ENCODE results near the gene EML1.

Gene EML1

GRCh38 chr14:99909513-99910064 lies 116.4 kb downstream of the EML1 start:
- DNase-seq, result no peak

DNA sequence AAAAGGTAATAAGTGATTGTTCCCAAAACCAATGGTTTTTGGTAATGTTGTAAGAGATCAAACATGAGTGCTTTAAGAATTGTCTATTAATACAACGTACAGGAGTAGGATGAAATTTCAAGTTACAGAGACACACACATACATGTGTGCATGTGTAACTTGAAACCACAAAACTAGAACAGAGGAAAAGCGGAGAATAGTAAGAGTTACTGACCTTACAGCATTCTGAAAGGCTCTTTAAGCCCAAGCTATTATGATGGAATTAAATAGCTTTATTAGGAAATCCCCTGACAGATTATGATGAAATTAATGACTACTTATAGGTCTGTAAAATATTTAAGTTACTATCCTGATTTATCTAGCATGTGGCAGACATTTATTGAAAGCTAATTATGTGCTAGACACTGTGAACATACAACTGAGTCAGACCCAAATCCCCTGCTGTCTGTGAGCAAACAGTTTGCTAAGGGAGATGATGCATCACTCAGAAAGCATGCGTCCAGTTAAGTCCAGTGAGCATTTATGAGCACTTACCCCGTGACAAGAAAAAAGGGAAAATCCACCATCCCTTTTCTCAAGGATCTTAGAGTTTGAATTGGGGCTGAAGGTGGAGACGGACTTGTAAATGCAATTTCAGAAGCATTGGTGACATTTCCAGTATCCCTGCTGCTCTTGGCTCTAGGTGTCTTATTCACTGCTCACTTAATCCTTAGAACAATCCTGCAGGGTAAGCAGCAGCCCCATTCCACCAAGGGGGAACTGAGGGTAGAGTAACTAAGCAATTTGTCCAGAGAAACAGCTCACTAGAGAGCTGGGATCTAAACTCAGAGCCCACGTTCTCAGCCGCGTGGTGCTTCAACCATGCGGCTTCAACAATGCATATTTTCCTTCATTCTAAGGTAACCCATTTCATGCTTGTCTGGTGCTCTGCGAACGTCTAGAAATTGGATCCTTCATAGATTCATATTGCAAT lies 117.4 kb downstream of the EML1 start:
- no peak for DNase-seq

DNA sequence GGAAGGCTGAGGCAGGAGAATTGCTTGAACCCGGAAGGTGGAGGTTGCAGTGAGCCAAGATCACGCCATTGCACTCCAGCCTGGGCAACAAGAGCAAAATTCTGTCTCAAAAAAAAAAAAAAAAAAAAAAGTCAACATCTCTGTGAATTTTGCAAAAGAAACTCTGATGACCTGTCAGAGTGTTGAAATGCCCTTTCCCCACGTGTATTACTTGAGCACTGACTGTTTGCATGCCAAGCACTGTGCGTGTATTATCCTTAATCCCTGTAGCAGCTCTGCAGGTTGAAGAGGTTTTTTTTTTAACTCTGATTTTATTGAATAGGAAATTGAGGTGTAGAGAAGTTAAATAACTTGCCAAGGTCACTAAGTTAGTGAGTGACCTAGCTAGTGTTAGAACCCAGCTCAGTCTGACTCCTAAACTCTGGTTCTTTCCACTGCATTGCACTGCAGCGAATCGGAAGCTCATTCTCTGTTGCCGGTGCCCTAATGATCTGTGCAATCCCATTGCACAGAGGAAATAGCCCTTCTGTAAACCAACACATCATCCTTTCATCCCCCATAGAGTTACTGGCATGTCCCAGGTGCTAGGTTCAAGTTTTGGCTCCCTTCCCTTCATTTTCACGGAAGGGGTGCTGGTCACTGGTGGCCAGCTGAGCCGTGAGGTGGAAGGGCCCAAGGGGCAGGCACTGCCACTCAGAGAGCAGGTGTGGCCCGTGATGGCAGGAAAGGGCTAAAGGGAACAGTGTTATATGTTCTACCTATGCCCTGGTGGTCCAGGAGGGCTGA lies 122.3 kb downstream of the EML1 start:
- DNase-seq, result no peak

- no peak for DNase-seq
Observed at GRCh38 chr14:99916091-99916383, 122.8 kb downstream of the EML1 start.

DNA sequence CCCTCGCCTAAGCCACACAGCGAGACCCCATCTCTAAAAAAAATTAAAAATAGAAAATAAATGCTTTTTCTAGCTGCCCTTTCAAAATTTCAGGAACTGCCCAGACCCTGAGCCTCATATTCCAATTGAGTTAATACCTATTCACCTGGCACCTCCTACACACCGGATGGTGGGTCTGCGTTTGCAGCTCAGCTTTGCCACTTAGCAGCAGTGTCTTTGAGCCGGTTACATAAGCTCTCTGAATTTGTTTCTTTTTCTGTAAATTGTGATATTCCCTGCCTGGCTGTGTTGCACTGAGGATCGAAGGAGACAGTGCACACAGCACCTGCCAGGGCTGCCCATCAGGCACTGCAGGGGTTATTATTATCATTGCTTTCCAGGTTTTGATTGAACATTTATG lies 125.6 kb downstream of the EML1 start:
- no peak for DNase-seq

DNA sequence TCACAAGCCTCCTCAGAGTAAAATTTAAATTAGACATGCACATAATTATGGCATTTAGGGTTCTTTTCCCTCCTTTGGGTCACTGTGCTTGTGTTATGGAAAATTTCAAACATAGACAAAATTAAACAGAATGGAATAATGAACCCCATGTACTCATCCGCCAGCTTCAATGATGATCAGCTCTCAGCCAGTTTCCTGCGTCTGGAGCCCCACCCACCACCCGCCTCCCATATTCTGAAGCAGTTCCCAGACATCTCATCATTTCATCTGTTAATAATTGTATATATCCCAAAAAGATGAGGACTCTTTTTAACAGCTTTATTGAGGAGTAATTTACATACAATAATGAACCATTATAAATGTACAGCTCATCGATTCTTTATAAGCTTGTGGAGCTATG lies 128.2 kb downstream of the EML1 start:
- DNase-seq, result no peak

DNA sequence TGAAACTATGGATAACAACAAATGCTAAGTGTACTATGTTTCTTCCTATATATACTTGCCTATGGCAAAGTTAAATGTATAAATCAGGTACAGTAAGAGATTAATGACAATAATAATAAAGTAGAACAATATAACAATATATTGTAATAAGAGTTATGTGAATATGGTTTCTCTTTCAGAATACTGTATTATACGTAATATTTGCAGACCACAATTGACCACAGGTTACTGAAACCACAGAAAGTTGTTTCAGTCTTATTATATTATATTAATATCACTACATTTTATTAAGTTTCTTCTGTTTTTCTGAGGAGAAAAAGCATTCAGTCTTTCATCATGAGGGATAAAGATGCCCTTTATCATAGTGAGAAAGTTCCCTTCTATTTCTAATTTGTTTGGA lies 131.2 kb downstream of the EML1 start:
- DNase-seq, result no peak

- no peak for DNase-seq
Observed at GRCh38 chr14:99925471-99925870, 132.3 kb downstream of the EML1 start.

DNA sequence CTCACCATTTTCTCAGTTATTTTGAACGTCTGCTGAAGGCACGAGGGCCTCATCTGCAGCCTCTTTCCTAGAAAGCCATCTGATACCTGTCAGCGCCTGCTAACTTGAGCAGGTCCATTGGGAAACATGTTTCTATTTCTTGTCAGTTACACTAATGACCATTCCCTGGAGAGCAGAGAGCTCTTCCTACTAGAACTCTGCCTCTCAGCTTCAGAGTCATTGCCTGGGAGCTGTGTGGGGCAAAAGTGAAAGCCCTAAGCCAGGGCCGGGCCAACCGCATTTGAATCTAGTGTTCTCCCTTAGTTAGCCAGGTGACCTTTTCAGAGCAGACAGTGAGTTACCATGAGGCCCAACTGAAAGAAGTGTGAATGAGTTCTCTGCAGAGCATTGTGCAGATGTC lies 135.8 kb downstream of the EML1 start:
- no peak for DNase-seq

DNA sequence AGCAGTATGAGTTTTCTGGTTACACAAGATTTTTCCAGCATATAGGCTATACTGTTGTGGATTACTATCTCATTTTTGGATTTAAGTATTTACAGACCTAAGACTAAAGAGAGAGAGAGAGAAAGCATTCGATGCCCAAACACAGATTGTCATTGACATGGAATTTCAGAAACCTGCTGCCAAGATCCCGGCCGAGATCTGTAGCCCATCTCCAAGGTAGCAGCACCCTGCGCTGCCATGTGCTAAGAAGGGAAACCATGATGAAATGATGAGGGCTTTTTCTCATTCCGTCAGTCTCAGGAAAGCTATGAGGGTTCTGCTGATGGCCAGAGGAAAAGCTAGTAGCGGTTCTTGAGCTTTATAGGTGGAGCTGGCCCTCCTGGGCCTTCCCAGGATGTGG lies 136.4 kb downstream of the EML1 start:
- DNase-seq, result no peak

DNA sequence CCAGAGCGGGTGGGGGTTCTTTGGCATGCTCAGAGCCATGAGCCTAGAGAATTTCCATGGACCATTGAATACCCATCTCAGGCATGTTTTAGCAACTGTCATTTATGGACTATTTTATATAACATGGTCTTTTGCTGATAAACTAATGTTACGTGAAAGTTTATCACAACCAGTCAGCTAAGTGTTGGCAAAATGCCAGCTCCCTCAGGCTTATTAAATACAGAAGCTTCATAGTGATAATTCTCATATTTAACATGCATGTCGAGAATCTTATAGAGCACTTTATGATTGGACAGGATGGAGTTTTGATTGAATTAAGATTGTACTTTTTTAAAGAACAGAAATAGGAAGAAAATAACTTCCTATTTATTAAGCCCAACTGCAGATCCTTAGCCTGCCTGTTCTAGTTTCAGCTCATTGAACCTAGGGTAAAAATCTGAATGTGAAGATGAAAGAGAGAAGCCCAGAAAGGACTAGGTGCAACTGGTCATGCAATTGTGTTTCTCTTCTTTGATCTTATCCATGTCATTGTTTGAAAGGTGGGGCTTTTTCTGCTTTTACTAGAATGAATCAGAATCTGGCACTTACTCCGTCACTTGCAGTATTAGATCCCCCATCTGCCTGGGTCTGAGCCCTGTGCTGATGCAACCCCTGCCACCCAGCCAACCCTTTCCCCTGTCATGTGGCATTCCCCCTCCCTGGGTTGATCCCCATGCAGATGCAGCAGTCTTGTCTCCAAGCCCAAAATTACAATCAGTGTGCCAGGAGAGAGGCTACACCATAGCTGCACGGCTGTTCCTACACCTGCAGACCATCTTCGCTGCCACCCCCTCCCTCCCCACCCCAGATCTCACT lies 137.4 kb downstream of the EML1 start:
- DNase-seq, result peak; percentile 34

- DNase-seq, result no peak
Observed at GRCh38 chr14:99931308-99931707, 138.1 kb downstream of the EML1 start.

DNA sequence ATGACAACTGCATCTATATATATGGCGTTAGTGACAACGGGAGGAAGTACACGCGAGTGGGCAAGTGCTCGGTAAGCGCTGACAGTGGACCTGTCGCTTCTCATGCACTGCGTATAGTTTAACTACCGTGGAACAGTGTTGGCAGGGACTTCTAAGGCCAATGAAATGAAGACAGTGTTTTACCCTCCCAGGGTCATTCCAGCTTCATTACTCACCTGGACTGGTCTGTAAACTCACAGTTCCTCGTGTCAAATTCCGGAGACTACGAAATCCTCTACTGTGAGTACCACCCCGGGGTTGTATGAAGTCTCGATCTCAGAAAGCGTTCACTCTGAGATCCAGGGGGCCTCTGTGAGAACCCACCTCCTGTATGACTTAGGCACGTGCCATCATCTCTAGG lies 142.8 kb downstream of the EML1 start:
- no peak for DNase-seq

GRCh38 chr14:99936738-99937474 lies 143.7 kb downstream of the EML1 start:
- no peak for DNase-seq

- no peak for DNase-seq
Observed at GRCh38 chr14:99937475-99938244, 144.4 kb downstream of the EML1 start.

DNA sequence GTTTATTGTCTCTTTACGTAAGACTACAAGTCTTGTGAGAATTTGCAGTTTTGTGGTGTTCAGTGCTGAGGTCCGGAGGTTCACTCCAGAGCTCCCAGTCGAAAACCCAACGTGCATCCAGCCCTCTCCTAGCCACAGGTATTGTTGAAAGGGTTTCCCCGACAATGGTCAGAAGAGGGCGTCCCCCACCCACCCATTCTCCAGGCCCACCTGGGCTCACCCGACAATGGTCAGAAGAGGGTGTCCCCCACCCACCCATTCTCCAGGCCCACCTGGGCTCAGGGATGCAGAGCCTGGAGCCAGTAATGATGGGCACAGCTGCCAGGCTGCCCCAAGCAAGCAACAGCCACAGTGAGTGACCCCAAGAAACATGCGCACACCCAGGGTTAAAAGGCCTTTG lies 145.2 kb downstream of the EML1 start:
- DNase-seq, result no peak

- DNase-seq, result no peak
Observed at GRCh38 chr14:99938896-99939295, 145.7 kb downstream of the EML1 start.

GRCh38 chr14:99939421-99939820 lies 146.2 kb downstream of the EML1 start:
- no peak for DNase-seq

GRCh38 chr14:99940064-99940463 lies 146.9 kb downstream of the EML1 start:
- no peak for DNase-seq

GRCh38 chr14:99941211-99941610 lies 148.0 kb downstream of the EML1 start:
- DNase-seq, result no peak

DNA sequence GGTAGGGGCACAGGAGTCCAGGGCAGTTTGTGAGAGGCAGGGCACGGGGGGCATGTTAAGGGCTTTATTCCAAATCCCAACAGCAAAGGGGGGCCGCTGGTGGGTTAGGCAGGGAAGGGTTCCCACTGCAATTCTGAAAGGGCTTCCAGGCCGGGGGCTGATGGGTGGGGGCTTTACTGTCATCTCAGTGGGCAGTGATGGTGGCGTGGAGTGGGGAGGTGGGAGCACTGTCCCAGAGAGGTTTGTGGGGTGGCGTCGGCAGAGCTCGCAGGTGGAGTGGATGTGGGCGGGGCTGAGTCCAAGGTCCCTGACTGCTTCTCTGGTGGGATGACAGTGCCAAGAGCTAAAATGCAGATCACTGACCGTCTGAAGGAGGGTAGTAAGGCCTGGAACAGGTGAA lies 150.4 kb downstream of the EML1 start:
- DNase-seq, result no peak

All from OCI-M1 (cell line).